Activated CD8-positive, alpha-beta T cell treated with anti-CD3 and anti-CD28 coated beads, Interleukin-2, amount 10 ng/mL, durations not matched to agents 7 days and 5 days (primary cell): ENCODE data around the gene TBX19. TPM values are rescaled to one million over a fixed set of nuclear protein-coding genes. Genes with fewer than 3 reads are reported as not detected.

Experiments used
- ATAC-seq: fragments of 150-1000 bp; cut with Tn5 transposase; one replicate; pipeline ENCODE4 v1.10.0; 2021; ENCODE audit warnings: moderate library complexity
- CTCF ChIA-PET: fragments of 350-600 bp; sonication (Branson Sonifier 250); formaldehyde crosslinking; loops from one replicate; lab custom pipeline; 2021; ENCODE audit warnings: antibody characterized with exemption; lab: Charles Lee
- POLR2A ChIA-PET: fragments of 350-600 bp; sonication (Branson Sonifier 250); formaldehyde crosslinking; loops from one replicate; lab custom pipeline; 2021; ENCODE audit warnings: antibody characterized with exemption; lab: Charles Lee
- DNase-seq: peaks from one replicate; pipeline ENCODE4 v3.0.0-alpha.2; 2020
- H3K27ac Mint-ChIP-seq: one replicate; pipeline ENCODE4 v1.8.0; 2021; ENCODE audit warnings: mild to moderate bottlenecking, mixed read lengths
- H3K27me3 Mint-ChIP-seq: one replicate; pipeline ENCODE4 v1.8.0; 2021; ENCODE audit warnings: low read depth, mixed read lengths
- H3K36me3 Mint-ChIP-seq: one replicate; pipeline ENCODE4 v1.8.0; 2021; ENCODE audit warnings: low read depth, mixed read lengths
- H3K4me1 Mint-ChIP-seq: one replicate; pipeline ENCODE4 v1.8.0; 2021; ENCODE audit warnings: low read depth, mixed read lengths
- H3K4me3 Mint-ChIP-seq: one replicate; pipeline ENCODE4 v1.8.0; 2021; ENCODE audit warnings: mild to moderate bottlenecking, mixed read lengths
- H3K9me3 Mint-ChIP-seq: one replicate; pipeline ENCODE4 v1.8.0; 2022; ENCODE audit warnings: mixed read lengths; ENCODE audit not compliant: insufficient read depth
- total RNA-seq, 2 experiments: library from RNA; stranded (reverse); gene quantifications; one replicate each; pipeline ENCODE4 v1.2.3, GENCODE V29; 2021

The TBX19 gene
- 1 to 10 TPM; 1.4 to 2.1 TPM for total RNA-seq

GRCh38 chr1:168280296-168280927 is at the start of gene TBX19:
TBX19 (plus strand) TSS chr1:168280877; CDS start chr1:168281091, 214 bp downstream.
- ATAC-seq (no peak), DNase-seq (no peak)
- ChIA-PET POLR2A (interaction anchor here (0.7 kb wide), 1 partner anchor 399 kb away, joined by 3 read pairs; no protein-coding TSS in a partner anchor), CTCF (interaction anchor here (0.8 to 1.2 kb wide), 2 partner anchors 28 to 45 kb away, joined by 3 to 5 read pairs; no protein-coding TSS in a partner anchor)
- no peak within 1 kb of the TSS for H3K4me3 Mint-ChIP-seq
- no peak within 1 kb of the TSS for H3K27ac Mint-ChIP-seq
- H3K36me3 Mint-ChIP-seq: no peaks in the 10 kb centered on the region
- peaks cover 2% of the 10 kb centered on the region for H3K27me3 Mint-ChIP-seq
- H3K9me3 Mint-ChIP-seq: peaks cover 4% of the 10 kb centered on the region
- H3K4me1 Mint-ChIP-seq: peaks cover 8% of the 10 kb centered on the region

DNA sequence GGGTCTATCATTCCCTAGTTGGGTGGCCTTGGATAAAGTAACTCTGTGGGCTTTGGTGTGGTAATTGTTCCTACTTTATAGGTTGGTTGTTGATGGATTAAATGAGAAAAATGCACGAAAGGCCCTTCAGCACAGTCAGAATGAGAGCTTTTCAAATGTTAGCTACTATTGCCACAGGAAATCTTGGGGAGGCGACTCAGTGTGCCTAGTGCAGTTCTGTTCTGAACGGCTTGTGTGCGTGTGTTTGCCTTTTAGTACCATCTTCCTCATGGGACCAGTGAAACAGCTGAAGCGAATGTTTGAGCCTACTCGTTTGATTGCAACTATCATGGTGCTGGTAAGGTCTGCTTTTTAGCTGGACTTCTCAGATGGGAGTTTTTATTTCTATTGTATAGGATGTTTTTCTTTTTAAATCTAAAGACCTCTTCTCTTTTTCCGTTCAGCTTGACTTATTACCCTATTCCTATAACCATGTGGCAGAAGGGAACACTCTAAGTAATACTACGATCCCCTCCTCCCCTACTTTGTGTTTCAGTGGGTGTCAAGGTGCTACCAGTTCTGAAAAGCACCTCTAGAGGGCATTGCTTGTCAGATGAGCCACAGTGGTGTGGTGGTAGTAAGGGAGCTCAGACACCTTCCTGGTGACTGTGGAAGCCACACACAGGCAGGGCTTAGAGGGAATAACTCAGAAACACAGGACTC is 45.7 kb upstream of the TBX19 start:
- Mint-ChIP-seq H3K36me3 (peaks cover 76% of the 10 kb centered on the region), H3K27ac (no peak overlapping the region), H3K9me3 (no peaks in the 10 kb centered on the region), H3K27me3 (no peaks in the 10 kb centered on the region), H3K4me1 (peaks cover 44% of the 10 kb centered on the region), H3K4me3 (no peak overlapping the region)
- CTCF ChIA-PET: interaction anchor here (0.6 to 4.2 kb wide), 63 partner anchors 9 to 1133 kb away, joined by 3 to 82 read pairs (median 5); partner anchors contain the start of genes BLZF1, NME7, SFT2D2 and TIPRL
- ATAC-seq (peak; percentile 93), DNase-seq (peak; percentile 65)
- POLR2A ChIA-PET: interaction anchor here (0.9 to 2.8 kb wide), 4 partner anchors 8 to 55 kb away, joined by 3 to 24 read pairs (median 6); partner anchors contain the start of gene SFT2D2

- Mint-ChIP-seq H3K27me3 (no peaks in the 10 kb centered on the region), H3K36me3 (peaks cover 82% of the 10 kb centered on the region), H3K27ac (no peak overlapping the region), H3K9me3 (no peaks in the 10 kb centered on the region), H3K4me3 (no peak overlapping the region), H3K4me1 (peaks cover 44% of the 10 kb centered on the region)
- ChIA-PET CTCF (interaction anchor here (0.6 to 4.2 kb wide), 60 partner anchors 9 to 1132 kb away, joined by 3 to 82 read pairs (median 5); partner anchors contain the start of genes BLZF1, NME7, SFT2D2 and TIPRL), POLR2A (interaction anchor here (0.9 to 2.8 kb wide), 4 partner anchors 8 to 56 kb away, joined by 3 to 24 read pairs (median 6); partner anchors contain the start of gene SFT2D2)
- peak; percentile 47 for ATAC-seq
- no peak for DNase-seq
These were observed 45.2 kb upstream of the TBX19 start for GRCh38 chr1:168235548-168235885.

DNA sequence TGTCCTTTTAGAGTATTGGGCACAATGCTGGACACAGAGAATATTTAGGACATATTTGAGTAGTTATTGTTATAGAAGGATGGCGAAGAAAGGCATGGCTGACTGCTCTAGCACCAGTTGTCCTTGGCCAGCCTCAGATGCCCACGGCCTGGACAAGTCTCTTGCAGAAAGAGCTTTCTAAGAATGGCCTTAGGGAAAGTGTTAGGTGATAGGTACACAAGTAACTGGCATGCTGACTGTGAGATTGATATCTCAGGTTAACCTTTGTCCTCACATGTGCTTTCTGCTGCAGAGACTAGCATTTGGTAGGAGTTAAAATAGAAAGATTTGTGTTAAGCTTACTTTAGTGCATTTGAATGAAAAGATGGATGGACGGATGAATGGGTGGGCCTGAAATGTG is 44.7 kb upstream of the TBX19 start:
- ChIA-PET CTCF (interaction anchor here (0.6 to 4.2 kb wide), 58 partner anchors 8 to 1132 kb away, joined by 3 to 82 read pairs (median 5); partner anchors contain the start of genes BLZF1, NME7, SFT2D2 and TIPRL), POLR2A (interaction anchor here (0.9 to 2.8 kb wide), 3 partner anchors 8 to 56 kb away, joined by 3 to 24 read pairs (median 3); partner anchors contain the start of gene SFT2D2)
- peaks cover 44% of the 10 kb centered on the region for H3K4me1 Mint-ChIP-seq
- peak overlapping the region; percentile 10 for H3K27ac Mint-ChIP-seq
- H3K27me3 Mint-ChIP-seq: no peaks in the 10 kb centered on the region
- no peak overlapping the region for H3K4me3 Mint-ChIP-seq
- no peaks in the 10 kb centered on the region for H3K9me3 Mint-ChIP-seq
- H3K36me3 Mint-ChIP-seq: peaks cover 80% of the 10 kb centered on the region
- no peak for ATAC-seq
- no peak for DNase-seq

- Mint-ChIP-seq H3K27me3 (no peaks in the 10 kb centered on the region), H3K4me1 (peaks cover 44% of the 10 kb centered on the region), H3K36me3 (peaks cover 78% of the 10 kb centered on the region), H3K4me3 (no peak overlapping the region), H3K27ac (no peak overlapping the region), H3K9me3 (no peaks in the 10 kb centered on the region)
- DNase-seq: no peak
- ChIA-PET CTCF (interaction anchor here (1.1 to 4.2 kb wide), 4 partner anchors 26 to 202 kb away, joined by 3 to 82 read pairs (median 5); no protein-coding TSS in a partner anchor), POLR2A (interaction anchor here (0.9 to 2.8 kb wide), 3 partner anchors 10 to 301 kb away, joined by 3 to 24 read pairs (median 4); partner anchors contain the start of gene SFT2D2)
- peak; percentile 37 for ATAC-seq
These were observed 43.7 kb upstream of the TBX19 start for GRCh38 chr1:168236836-168237611.

- CTCF ChIA-PET: interaction anchor here (2.1 kb wide), 1 partner anchor 8 kb away, joined by 11 read pairs; no protein-coding TSS in a partner anchor
- POLR2A ChIA-PET: interaction anchor here (0.6 to 1.2 kb wide), 2 partner anchors 8 to 367 kb away, joined by 3 to 8 read pairs; no protein-coding TSS in a partner anchor
- Mint-ChIP-seq H3K4me1 (peaks cover 26% of the 10 kb centered on the region), H3K9me3 (no peaks in the 10 kb centered on the region), H3K36me3 (peaks cover 81% of the 10 kb centered on the region), H3K27me3 (no peaks in the 10 kb centered on the region), H3K27ac (no peak overlapping the region), H3K4me3 (no peak overlapping the region)
- no peak for DNase-seq
- no peak for ATAC-seq
These were observed 37.5 kb upstream of the TBX19 start for GRCh38 chr1:168243198-168243597.

DNA sequence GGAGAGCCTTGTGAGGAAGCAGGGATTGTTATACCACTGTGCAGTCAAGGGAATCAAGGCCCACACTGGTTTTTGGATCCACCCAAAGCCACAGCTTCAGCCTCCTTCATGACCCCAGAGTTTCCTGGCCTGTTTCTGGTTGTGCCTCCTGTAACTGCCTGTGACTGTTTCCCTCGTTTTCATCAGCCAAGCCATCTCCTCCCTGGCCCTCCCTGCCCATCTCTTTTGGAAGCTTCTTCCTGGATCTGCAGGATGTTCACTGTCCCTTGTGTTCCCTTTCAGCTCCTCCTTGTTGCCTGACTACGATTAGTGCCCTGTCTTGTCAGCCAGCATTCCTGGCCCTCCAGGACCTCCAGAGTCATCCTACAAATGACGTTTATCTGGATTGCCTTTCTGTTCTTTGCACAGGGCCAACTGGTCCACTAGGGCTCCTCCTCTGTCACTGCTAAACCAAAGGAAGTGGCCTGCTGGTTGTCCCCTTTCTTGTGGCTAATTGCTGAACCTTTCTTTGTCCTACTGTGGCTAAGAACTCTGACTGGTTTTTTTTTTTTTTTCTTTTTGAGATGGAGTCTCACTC is 37.0 kb upstream of the TBX19 start:
- POLR2A ChIA-PET: interaction anchor here (0.6 to 1.2 kb wide), 2 partner anchors 9 to 367 kb away, joined by 3 to 8 read pairs; no protein-coding TSS in a partner anchor
- Mint-ChIP-seq H3K27me3 (no peaks in the 10 kb centered on the region), H3K4me1 (peaks cover 24% of the 10 kb centered on the region), H3K27ac (peak overlapping the region; percentile 69), H3K4me3 (no peak overlapping the region), H3K36me3 (peaks cover 84% of the 10 kb centered on the region), H3K9me3 (no peaks in the 10 kb centered on the region)
- ATAC-seq (peak; percentile 53), DNase-seq (peak; percentile 53)
- CTCF ChIA-PET: interaction anchor here (0.6 to 2.1 kb wide), 2 partner anchors 8 to 1709 kb away, joined by 5 to 11 read pairs; no protein-coding TSS in a partner anchor

DNA sequence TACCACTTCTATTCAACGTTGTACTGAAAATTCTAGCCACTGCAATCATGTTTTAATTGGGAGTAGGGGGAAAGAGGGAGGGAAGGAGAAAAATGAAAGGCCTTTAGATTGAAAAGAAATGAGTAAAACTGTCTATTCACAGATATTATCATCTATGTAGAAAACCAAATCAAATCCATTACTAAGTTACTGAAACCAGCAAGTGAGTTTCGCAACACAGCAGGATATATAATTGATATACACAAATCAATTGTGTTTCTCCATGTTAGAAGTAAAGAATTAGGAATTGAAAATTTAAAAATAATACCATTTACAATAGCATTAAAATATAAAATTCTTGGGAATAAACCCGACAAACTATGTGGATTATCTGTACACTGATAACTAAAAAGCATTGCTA is 35.6 kb upstream of the TBX19 start:
- no peak for ATAC-seq
- Mint-ChIP-seq H3K4me3 (no peak overlapping the region), H3K9me3 (no peaks in the 10 kb centered on the region), H3K36me3 (peaks cover 86% of the 10 kb centered on the region), H3K27me3 (no peaks in the 10 kb centered on the region), H3K27ac (no peak overlapping the region), H3K4me1 (peaks cover 26% of the 10 kb centered on the region)
- CTCF ChIA-PET: interaction anchor here (1.6 to 2.1 kb wide), 2 partner anchors 10 kb away, joined by 11 to 20 read pairs; no protein-coding TSS in a partner anchor
- DNase-seq: no peak
- POLR2A ChIA-PET: no interaction called here

DNA sequence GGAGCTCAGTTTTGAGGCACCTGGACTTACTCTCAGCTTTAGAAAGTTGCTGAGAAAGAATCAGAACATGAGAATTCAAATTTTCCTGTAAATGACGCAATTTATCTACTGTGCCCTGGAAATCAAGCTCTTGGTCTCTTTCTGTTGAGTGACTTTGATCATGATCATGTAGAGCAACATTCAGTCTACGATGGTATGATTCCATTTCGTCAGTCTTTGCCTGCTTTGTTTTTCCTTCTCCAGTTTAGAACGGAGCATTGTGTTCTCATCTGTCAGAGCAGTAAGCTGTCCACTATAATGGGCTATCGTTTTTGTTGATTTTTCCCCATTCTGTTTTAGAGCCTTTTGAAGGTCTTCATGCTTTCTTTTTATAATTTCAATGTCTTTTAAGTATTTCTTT is 34.2 kb upstream of the TBX19 start:
- DNase-seq: no peak
- H3K4me1 Mint-ChIP-seq: peaks cover 26% of the 10 kb centered on the region
- H3K9me3 Mint-ChIP-seq: no peaks in the 10 kb centered on the region
- H3K27ac Mint-ChIP-seq: no peak overlapping the region
- H3K36me3 Mint-ChIP-seq: peaks cover 87% of the 10 kb centered on the region
- ATAC-seq: no peak
- ChIA-PET POLR2A (interaction anchor here (1.2 kb wide), 1 partner anchor 20 kb away, joined by 6 read pairs; the partner anchor contains the start of gene SFT2D2), CTCF (interaction anchor here (1.2 to 1.6 kb wide), 2 partner anchors 12 to 41 kb away, joined by 5 to 20 read pairs; no protein-coding TSS in a partner anchor)
- H3K4me3 Mint-ChIP-seq: no peak overlapping the region
- H3K27me3 Mint-ChIP-seq: no peaks in the 10 kb centered on the region

DNA sequence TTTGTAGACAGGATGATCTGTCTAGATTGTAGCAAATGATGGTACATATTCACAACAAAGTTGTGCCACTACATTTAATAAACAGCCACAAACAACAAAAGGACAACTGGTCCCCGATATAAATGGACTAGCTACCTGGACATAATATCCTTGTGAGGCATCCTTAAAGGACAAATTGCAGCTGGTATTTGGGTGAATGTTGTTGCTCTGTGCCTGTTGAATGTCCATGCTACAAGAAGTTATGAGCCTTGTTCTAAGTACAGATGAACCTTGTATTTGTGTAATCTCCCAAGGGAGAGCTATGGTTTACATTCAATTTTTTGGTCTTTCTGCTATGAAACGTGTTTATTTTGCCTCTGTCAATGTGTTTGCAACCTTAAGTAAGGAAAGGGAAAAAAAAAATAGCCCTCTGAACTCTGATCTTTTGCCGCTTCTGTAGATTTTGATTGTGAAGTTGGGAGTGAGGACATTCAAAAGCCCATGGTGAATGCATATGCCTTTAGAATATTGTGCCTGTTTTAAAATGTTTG is 28.4 kb upstream of the TBX19 start:
- ChIA-PET CTCF (interaction anchor here (1.2 to 1.7 kb wide), 3 partner anchors 10 to 17 kb away, joined by 3 to 11 read pairs (median 4); no protein-coding TSS in a partner anchor), POLR2A (no interaction called here)
- H3K4me3 Mint-ChIP-seq: no peak overlapping the region
- no peak overlapping the region for H3K27ac Mint-ChIP-seq
- peaks cover 13% of the 10 kb centered on the region for H3K9me3 Mint-ChIP-seq
- no peaks in the 10 kb centered on the region for H3K27me3 Mint-ChIP-seq
- peaks cover 3% of the 10 kb centered on the region for H3K4me1 Mint-ChIP-seq
- peaks cover 78% of the 10 kb centered on the region for H3K36me3 Mint-ChIP-seq
- no peak for ATAC-seq
- no peak for DNase-seq
